CD4-positive, alpha-beta T cell treated with Interleukin-17A for 4 hours (primary cell): ENCODE measurements around the gene LGALS7.
"Not testable (repeated sequence)": the region's sequence is repeated elsewhere in the genome, so short reads cannot be mapped to it uniquely, and the experiment has no call there.

Source experiments
- DNase-seq: peaks from one replicate; pipeline ENCODE4 v3.0.0-alpha.2; 2020; ENCODE audit warnings: mixed read lengths

Gene LGALS7

DNA sequence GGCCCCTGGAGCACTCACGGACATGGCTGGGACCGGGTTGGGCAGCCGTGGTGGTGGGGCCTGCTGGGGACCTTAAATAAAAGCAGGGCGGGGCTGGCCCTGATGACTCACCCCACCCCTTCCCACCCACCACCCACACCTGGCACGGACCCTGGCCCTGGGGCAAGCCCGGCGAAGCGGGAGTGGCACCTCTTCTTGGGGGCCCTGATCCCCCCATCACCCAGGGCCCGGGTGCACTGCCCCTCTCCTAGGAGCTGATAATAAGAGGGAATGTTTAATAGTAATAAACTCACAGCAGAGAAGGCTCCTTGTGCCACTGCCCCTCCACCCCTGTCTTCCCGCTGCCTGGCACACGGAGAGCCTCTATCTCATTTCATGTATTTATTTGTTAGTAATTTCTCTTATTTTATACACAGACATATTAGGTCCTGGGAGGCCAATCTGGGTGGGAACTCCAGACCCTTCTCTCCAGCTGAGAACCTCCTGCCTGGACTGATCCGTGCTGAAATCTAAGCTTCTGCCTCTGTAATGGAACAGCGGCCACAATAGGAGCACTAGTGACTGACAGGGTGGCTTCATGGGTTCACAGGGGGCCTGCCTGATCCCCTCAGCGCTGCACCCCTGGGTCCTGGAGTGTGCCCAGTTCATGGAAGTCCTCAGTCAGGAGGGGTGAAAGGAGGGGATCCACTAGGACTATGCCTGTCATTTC lies at the start of gene LGALS7:
Gene LGALS7 (minus strand): TSS at position 49 of the 709 bp plus-strand sequence. CDS start 25 bp downstream, at position 24.
- DNase-seq, result no peak

DNA sequence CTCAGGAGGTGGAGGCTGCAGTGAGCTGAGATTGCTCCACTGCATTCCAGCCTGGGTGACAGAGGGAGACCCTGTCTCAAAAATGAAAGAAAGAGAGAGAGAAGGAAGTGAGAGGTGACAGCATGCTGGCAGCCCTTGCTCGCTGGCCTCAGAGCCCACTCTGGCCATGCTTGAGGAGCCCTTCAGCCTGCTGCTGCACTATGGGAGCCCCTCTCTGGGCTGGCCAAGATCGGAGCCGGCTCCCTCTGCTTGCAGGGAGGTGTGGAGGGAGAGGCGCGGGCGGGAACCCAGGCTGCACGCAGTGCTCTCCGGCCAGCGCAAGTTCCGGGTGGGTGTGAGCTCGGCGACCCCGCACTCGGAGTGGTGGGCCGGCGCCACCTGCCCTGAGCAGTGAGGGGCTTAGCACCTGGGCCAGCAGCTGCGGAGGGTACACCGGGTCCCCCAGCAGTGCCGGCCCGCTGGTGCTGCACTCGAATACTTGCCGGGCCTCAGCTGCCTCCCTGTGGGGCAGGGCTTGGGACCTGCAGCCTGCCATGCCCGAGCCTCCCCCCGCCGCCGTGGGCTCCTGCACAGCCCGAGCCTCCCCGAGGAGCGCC lies 48.0 kb upstream of the LGALS7 start:
- DNase-seq, result not testable (repeated sequence)

DNA sequence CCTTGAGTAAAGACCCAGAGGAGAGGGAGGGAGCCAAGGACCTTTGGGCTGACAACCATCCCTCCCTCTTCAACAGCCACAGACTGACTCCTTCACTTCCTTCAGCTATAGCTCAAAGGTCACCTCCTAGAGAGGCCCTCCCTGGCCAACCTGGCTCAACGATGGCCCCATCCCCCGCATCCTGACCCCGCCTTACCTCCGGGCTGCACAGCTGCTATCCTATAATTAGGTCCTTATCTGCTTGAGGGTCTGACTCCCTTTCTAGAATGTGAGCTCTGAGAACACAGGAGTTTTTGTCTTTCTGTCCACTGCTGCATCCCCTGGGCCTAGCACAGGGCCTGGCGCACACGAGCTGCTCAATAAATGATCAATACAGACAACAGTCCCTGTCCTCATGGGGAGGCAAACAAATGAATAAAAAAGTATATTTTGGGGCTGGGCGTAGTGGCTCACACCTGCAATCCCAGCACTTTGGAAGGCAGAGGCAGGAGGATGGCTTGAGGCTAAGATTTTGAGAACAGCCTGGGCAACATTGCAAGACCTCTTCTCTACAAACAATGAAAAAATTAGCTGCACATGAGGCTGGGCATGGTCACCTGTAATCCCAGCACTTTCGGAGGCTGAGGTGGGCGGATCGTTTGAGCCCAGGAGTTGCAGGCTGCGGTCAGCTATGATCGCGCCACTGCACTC lies 46.1 kb upstream of the LGALS7 start:
- no peak for DNase-seq

DNA sequence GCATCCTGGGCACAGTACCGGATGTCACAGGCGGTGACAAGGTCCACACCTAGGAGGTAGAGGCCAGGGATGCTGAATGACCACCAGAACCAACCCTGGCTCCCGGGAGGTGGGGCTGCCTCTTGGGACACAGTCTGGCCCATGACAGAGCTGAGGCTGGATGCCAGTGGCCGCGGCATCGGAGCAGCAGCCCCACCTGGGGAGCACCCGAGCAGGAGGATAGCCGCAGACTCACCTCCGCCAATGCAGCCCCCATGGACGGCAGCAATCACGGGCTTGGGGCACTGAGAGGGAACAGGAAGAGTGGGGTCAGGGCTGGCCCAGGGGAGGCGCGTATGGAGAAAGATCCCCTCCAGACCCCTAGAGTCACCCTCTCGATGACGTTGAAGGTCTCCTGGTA lies 43.8 kb upstream of the LGALS7 start:
- no peak for DNase-seq

DNA sequence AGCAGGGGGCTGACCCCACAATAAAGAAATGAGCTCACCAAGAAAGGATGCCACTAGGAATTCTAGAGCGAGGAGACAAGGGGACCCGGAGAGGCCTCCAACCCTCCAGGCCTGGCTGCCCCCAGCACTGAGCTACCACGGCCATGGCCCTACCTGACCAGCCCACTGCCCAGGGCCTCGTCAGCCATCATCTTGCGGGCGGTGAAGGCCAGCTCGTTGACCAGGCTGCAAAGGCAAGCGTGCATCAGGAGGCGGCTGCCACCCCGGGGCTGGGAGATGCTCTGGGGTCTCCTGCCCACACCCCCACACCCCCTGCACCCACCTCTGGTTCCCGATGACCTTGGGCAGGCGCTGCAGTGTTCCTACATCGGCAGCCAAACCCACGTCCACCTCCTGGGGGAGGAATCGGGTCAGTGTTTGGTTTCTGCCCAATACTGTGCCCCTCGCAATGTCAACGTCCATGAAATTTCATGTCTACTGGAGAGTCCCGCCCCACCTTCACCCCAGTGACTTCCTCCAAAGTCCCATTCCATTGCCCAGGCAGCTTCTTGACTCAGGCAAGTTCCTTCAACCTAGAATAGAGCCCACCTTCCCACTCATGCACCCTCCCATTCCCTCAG lies 42.9 kb upstream of the LGALS7 start:
- DNase-seq, result no peak

DNA sequence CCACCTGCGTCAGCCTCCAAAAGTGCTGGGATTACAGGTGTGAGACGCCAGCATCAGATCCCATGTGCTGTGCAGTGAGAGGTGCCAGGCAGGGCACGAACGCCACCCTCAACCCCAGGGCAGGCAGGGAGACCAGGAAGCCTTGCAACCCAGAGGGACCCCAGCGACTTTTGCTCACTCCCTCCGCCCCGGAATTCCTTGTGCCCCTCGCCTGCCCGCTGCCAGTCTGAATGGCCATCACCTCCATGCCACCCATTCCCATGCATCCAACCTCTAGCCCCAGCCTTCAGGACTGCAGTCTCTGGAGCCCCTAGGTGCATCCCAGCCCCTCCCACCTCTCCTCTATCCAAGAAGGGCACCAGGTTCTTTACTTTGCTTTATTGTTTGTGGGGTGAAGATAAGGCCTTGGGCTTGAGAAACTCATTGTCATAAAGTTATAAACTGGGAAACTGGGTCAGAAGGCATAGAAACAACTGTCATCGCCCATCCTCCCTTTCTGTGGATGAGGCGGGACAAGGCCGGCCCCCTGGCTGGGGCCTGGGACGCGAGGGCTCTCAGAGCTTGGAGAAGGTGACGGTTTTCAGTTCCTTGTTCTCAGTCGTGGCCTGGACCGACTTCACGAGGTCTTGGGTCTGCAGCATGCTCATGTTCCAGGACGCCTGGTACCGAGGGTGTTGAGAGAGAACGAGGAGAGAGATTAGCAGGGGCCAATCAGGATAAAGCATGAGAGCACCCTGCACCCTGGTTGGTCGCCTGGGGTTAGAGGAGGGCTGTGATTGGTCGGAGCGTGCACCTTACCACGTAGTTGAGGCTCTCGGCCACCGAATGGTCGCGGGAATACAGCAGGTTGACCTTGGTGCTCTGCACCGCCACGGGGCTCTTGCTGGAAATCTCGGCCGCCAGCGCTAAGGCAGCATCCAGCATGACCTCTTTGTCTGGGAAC lies 42.0 kb upstream of the LGALS7 start:
- no peak for DNase-seq

DNA sequence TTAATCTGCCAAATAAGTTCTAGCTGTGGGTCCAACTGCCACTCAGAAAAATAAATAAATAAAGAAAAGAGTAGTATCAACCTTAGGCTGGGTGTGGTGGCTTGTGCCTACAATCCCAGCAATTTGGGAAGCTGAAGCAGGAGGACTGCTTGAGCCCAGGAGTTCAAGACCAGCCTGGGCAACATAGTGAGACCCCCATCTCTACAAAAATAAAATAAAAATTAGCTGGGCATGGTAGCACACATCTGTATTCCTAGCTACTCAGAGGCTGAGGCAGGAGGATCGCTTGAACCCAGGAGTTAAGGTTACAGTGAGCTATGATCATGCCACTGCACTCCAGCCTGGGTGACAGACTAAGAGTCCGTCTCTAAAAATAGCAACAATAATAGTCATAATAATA lies 40.6 kb upstream of the LGALS7 start:
- not testable (repeated sequence) for DNase-seq

DNA sequence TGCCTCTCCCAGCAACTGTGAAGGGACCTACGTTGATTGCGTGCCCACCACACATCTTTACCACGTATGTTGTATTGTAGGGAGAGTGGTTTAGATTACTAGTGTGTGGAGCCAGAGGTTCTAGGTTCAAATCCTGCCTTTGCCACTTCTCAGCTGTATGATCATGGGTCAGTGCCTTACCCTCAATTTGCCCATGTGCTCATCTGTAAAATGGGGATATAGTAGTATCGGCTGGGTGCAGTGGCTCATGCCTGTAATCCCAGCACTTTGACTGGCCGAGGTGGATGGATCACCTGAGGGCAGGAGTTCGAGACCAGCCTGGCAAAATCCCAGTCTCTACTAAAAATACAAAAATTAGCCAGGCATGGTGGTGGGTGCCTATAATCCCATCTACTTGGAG lies 40.0 kb upstream of the LGALS7 start:
- no peak for DNase-seq

DNA sequence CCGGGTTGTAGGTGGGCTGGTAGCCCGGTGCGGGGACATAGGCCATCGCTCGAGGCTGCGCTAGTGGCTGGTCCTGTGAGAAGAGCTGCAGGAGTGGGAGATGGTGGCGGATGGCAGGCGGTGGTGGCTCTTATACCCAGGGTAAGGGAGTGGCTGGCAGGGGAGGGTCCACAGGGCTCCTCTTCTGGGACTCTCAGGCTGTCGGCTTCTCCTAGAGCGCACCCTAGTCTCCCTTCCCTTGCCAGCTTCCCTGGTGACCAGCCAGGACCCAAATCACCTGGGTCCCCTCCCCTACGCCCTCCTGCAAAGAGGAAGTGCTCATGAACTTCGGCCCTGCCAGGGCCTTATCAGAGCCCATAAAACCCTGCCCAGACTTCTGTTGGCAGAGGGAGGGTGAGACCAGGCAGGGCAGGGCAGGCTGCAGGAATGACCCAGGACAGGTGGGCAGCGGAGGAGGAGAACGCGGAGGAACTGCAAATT lies 39.6 kb upstream of the LGALS7 start, which contains the start of gene LGALS4:
Gene LGALS4 (minus strand): TSS at position 105 of the 480 bp plus-strand sequence. CDS start 59 bp downstream, at position 46.
- no peak for DNase-seq

DNA sequence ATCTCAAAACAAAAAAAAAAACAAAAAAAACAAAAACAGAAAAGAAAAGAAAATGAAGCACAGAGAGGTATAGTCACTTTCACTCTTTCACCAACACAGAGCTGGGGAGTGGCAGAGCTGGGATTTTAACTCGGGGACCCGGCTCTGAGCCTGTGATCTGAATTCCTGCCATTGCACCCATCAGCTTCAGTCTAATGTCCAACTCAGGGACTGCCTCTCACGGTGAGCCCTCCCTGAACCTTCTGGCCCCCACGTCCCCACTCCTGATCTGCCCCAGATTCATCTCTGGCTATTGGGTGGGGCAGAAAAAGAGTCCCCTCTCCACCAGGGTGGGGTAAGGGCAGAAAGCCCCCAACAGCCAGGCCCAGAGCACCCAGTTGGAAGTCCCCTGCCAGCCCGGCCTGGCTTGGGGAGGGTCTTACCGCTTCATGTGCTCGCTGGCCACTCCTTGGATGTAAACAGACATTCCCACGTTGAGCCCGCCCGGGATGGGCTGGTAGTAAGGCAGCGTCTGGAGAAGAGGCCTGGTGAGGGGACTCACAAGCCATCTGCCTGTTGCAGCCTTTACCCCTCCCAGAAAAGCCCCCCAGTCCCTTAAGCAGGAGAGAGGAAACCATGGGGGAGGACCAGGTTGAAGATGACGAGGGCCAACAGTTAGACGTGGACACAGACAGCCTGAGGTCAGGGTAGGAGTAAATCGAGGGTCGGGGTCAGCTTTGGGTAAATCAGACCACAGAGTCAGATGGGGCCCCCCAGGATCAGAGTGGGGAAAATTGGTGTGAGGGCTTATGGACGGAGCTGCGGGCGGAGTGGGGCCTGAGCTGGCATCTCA lies 38.9 kb upstream of the LGALS7 start:
- DNase-seq, result no peak

DNA sequence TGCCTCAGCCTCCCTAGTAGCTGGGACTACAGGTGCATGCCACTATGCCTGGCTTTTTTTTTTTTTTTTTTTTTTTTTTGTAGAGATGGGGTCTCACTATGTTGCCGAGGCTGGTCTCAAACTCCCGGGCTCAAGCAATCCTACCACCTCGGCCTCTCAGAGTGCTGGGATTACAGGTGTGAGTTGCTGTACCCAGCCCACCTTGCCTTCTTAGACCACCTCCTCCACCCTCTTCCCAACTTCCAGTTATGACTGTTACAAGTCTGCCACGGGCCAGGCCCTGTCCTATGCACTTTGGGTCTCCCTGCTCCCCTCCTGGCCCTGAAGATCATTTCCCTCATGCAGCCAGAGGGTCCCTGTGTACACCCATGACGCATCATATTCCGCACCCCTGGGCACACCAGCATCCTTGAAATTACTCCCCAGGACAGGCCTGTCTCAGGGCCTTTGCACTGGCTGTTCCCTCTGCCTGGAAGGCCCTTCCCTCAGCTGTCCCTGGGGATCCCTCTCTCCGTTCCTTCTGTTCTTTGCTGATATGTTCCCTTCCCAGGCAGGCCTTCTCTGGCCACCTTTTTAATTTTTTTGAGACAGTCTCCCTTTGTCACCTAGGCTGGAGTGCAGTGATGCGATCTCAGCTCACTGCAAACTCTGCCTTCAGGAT lies 36.4 kb upstream of the LGALS7 start:
- DNase-seq, result no peak

DNA sequence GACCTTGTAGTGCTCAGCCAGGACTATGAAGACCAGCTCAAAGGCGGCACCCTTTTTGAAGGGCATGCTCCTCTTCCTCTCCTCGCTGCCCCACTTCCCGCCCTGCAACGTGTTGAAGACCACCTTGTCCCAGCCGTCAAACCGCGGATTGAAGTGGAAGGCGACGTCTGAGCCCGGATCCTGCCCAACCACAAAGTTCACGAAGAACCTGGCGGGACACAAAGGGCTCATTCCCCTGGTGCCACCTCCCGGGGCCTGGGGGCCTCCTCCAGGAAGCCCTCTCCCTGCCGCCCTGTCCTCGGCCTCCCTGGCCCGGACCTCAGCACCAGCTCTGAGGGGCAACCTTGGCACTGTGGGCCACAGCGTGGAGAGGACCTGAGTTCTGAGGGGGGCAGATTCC lies 35.4 kb upstream of the LGALS7 start:
- DNase-seq, result no peak

DNA sequence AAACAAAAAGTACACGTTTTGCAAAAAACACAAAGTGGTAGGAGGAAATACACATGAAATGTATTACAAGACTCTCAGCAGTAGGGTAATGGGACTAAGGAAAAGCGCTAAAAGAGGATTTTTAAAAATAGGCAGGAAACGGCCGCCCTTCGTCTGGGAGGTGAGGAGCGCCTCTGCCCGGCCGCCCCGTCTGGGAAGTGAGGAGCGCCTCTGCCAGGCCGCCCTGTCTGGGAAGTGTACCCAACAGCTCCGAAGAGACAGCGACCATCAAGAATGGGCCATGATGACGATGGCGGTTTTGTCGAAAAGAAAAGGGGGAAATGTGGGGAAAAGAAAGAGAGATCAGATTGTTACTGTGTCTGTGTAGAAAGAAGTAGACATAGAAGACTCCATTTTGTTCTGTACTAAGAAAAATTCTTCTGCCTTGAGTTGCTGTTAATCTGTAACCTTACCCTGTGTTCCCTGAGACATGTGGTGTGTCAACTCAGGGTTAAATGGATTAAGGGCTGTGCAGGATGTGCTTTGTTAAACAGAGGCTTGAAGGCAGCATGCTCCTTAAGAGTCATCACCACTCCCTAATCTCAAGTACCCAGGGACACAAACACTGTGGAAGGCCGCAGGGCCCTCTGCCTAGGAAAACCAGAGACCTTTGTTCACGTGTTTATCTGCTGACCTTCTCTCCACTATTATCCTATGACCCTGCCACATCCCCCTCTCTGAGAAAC lies 34.2 kb upstream of the LGALS7 start:
- not testable (repeated sequence) for DNase-seq

DNA sequence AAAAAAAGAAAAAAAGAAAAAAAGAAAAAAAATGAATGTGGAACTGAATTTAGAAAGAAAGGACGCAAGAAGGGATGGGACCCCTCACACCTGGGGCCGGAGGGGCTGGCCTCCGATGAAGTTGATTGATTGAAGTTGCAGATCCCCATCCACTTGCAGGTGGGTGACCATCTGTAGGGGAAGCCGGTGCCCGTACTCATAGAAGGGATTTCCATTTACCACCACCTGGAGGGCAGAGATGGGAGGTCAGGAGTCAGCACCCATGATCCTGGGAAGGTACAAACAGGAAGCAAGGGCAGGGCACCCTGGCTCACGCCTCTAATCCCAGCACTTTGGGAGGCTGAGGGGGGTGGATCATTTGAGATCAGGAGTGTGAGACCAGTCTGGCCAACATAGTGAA lies 33.1 kb upstream of the LGALS7 start:
- no peak for DNase-seq

DNA sequence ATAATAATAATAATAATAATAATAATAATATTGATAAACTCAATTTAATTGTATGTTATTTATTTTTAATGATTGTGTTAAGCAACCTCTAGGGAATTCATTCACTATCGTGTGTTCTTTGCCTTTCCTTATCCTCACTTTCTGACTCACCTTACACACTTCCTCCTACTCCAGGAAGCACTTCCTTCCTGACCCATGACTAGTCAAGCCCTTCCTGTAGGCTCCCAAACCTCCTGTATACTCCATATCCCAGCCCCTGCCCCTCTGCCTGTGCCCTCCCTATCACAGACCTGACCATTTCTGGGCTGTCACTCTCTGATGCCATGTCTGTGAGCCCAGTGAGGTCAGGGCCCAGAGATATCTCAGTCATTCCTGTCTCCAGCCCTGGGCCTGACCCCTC lies 31.9 kb upstream of the LGALS7 start:
- no peak for DNase-seq

DNA sequence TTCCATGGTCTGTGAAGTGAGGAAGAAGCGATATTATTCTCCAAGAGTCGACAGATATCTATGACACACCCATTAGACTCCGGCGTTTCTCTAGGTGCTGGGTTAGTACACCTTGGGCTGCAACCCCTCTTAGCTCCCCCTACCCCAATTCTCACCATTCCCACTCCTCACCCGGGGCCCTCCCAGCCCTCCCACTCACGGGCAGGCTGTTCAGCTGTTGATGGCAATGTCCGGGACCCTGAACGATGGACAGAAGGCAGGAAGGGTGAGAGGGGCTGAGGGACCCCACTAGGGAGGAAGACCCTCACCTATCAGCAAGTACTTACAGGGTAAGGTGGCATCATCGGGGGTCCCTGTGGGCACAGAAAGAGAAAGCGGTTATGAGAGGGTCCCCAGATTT lies 30.2 kb upstream of the LGALS7 start:
- DNase-seq, result no peak

DNA sequence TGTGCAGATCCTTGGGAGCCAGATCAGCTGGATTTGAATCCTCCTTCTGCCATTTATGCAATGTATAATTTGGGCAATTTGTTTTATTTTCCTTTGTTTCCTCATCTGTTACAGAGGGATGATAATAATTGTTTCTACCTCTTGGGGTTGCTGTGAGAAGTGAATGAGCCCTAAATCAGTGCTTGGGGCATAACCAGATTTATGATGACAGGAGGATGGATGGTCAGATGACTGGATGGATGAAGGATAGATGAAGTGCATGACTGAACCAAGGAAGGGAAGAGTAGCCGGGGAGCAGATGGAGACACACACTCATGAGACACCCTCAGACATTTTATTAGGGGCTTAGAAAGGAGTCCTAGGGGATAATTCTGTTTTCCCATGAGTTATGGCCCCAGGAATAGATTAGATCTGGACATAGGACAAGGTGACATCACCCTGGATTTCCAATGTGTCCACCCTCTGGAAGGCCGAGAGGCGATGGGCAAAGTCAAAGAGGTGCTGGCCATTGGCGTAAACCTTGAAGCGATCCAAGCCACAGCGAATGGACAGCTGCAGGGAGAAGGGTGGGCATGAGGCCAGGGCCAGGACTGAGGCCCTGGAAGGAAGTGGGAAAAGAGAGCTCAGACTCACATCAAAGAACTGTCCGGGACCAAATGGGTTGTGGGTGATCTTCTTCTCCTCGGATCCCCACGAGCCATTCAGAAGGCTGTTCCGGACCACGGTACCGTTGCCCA lies 28.2 kb upstream of the LGALS7 start:
- no peak for DNase-seq

DNA sequence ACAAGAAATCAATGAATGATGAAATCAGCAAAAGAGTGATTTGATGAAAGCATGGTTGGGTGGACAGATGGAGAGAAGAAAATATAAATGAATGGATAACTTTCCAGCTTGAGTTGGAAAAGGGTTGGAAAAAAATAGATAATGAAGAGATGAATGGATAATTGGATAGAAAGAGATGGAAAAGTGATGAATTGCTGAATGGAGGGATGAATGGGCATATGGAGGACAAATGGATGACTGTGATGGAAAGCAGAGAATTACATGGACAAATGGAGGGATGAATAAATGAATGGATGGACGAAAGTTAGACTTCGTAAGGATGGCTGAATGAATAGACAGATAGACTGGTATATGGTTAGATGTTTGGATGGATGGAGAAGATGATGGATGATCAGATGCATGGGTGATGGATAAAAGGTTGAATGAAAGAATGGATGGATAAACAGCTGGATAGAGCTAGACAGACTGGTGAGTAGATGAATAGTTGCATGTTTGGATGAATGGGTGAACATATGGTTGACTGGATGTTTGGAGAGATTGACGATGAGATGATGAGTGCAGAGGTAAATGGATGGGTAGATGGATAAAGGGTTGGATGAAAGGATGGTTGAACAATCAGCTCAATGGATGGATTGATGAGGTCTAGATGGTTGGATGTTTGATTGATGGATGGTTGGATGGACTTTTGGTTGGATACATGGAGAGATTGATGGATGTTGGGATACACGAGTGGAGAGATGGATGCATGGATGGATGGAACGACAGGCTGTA lies 27.4 kb upstream of the LGALS7 start:
- DNase-seq, result no peak

DNA sequence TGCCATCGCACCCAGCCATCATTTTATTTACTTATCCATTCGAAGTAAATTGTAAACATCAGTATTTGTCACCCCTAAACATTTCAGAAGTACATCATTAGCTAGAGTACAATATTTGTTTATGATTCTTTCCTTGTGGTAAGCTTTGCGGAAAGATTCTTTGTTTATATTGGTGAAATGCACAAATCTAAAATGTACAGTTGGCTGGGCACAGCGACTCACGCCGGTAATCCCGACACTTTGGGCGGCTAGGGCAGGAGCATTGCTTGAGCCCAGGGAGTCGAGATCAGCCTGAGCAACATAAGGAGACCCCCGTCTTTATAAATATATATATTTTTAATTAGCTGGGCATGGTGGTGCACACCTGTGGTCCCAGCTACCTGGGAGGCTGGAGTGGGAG lies 25.8 kb upstream of the LGALS7 start:
- no peak for DNase-seq
